H1 (cell line): ENCODE results near the gene RFNG. TPM values are rescaled to one million over a fixed set of nuclear protein-coding genes. Genes with fewer than 3 reads are reported as not detected.
A peak's percentile ranks its signal among the peaks of the same experiment; 100 is the strongest.

ENCODE experiments used
- CTCF ChIA-PET: fragments of 300-600 bp; sonication (Branson Sonifier 250); formaldehyde crosslinking; loops from one replicate; lab custom pipeline; 2021; ENCODE audit not compliant: partially characterized antibody; lab: Charles Lee
- POLR2A ChIA-PET: fragments of 300-600 bp; sonication (Branson Sonifier 250); formaldehyde crosslinking; loops from one replicate; lab custom pipeline; 2021; ENCODE audit warnings: inconsistent platforms; ENCODE audit not compliant: partially characterized antibody; lab: Charles Lee
- DNase-seq, 2 experiments: peaks; one replicate each; pipeline versions ENCODE4 v3.0.0 to v3.0.0-alpha.2; 2010 to 2022; ENCODE audit warnings: low spot score in 2 of 2, low read depth in 1 of 2, mixed read lengths in 1 of 2
- FAIRE-seq: peaks from 2 replicates; lab custom pipeline; 2011; peaks lifted over from hg19 to GRCh38; lab: Jason Lieb, UNC
- H2AFZ ChIP-seq: 2 replicates; pipeline ENCODE4 v1.8.1; 2012; ENCODE audit warnings: low read length, inconsistent platforms
- H2AK5ac ChIP-seq: 2 replicates; pipeline ENCODE4 v1.6.1; 2013; ENCODE audit warnings: low read depth, low read length
- H2BK120ac ChIP-seq: replicated peaks from 2 replicates; pipeline ENCODE3; 2013; ENCODE audit warnings: low read depth, low read length, inconsistent platforms
- H2BK12ac ChIP-seq: 2 replicates; pipeline ENCODE4 v1.6.1; 2013; ENCODE audit warnings: low read depth, low read length
- H2BK15ac ChIP-seq: 2 replicates; pipeline ENCODE4 v1.6.1; 2013; ENCODE audit warnings: low read length
- H2BK20ac ChIP-seq: 2 replicates; pipeline ENCODE4 v1.6.1; 2013; ENCODE audit warnings: low read length
- H2BK5ac ChIP-seq: 2 replicates; pipeline ENCODE4 v1.6.1; 2013; ENCODE audit warnings: low read depth, low read length
- H3K14ac ChIP-seq: 2 replicates; pipeline ENCODE4 v1.6.1; 2013; ENCODE audit warnings: inconsistent platforms; ENCODE audit not compliant: insufficient read length
- H3K18ac ChIP-seq: 2 replicates; pipeline ENCODE4 v1.6.1; 2013; ENCODE audit warnings: low read length; ENCODE audit errors: extremely low read depth
- H3K23ac ChIP-seq: 2 replicates; pipeline ENCODE4 v1.6.1; 2013; ENCODE audit warnings: inconsistent platforms; ENCODE audit not compliant: insufficient read length
- H3K23me2 ChIP-seq: 2 replicates; pipeline ENCODE4 v1.6.1; 2013; ENCODE audit warnings: low read depth, low read length
- H3K27ac ChIP-seq: 2 replicates; pipeline ENCODE4 v1.6.1; 2011; ENCODE audit warnings: low read depth, low read length, inconsistent platforms
- H3K27me3 ChIP-seq, 4 experiments: replicated peaks in 1 of 4; 1 replicate in 1 of 4; 2 replicates in 3 of 4; pipeline versions ENCODE4 v1.6.1 to v1.8.1; 2011 to 2013; ENCODE audit warnings: low read length in 3 of 4, mild to moderate bottlenecking in 3 of 4, inconsistent platforms in 2 of 4, mixed read lengths in 2 of 4, moderate library complexity in 1 of 4; ENCODE audit not compliant: control insufficient read depth in 3 of 4, insufficient read depth in 3 of 4; ENCODE audit errors: extremely low read depth in 1 of 4
- H3K36me3 ChIP-seq, 4 experiments: 2 replicates each; pipeline versions ENCODE4 v1.6.1 to v1.8.1; 2011 to 2013; ENCODE audit warnings: mild to moderate bottlenecking in 4 of 4, low read length in 3 of 4, moderate library complexity in 2 of 4, control low read depth in 1 of 4, inconsistent platforms in 1 of 4; ENCODE audit not compliant: insufficient read depth in 4 of 4, control insufficient read depth in 2 of 4
- H3K4ac ChIP-seq: replicated peaks from 2 replicates; pipeline ENCODE3; 2013; ENCODE audit warnings: low read length, low read depth, mixed read lengths, inconsistent platforms; ENCODE audit not compliant: insufficient read length
- H3K4me1 ChIP-seq, 4 experiments: replicated peaks in 1 of 4; 1 replicate in 1 of 4; 2 replicates in 3 of 4; pipeline versions ENCODE4 v1.6.1 to v1.8.1; 2011 to 2013; ENCODE audit warnings: low read length in 3 of 4, inconsistent platforms in 2 of 4, mixed read lengths in 1 of 4; ENCODE audit not compliant: insufficient read depth in 4 of 4, control insufficient read depth in 3 of 4
- H3K4me2 ChIP-seq, 2 experiments: 2 replicates each; pipeline versions ENCODE4 v1.6.1 to v1.8.1; 2011 to 2013; ENCODE audit warnings: low read depth in 2 of 2, low read length in 2 of 2, control low read depth in 1 of 2, inconsistent platforms in 1 of 2, mild to moderate bottlenecking in 1 of 2; ENCODE audit not compliant: insufficient read depth in 1 of 2
- H3K4me3 ChIP-seq, 4 experiments: fragments of 200-600, 300-600 bp in 1 of 4; sonication (generic), shearing (Covaris generic), sonication (Bioruptor Twin) in 1 of 4; 2 replicates each; pipeline versions ENCODE4 v1.5.1 to v1.8.1; 2011 to 2016; ENCODE audit warnings: low read length in 4 of 4, low read depth in 3 of 4, control low read depth in 2 of 4, inconsistent platforms in 2 of 4, mild to moderate bottlenecking in 2 of 4, mixed read lengths in 1 of 4, moderate library complexity in 1 of 4; ENCODE audit not compliant: insufficient read depth in 2 of 4; ENCODE audit errors: extremely low read depth in 1 of 4
- H3K56ac ChIP-seq: replicated peaks from 2 replicates; pipeline ENCODE3; 2013; ENCODE audit warnings: low read depth, mild to moderate bottlenecking, mixed read lengths, low read length, inconsistent platforms; ENCODE audit not compliant: insufficient read length
- H3K79me1 ChIP-seq: 2 replicates; pipeline ENCODE4 v1.6.1; 2013; ENCODE audit warnings: low read depth, low read length, control low read depth
- H3K79me2 ChIP-seq, 2 experiments: 2 replicates each; pipeline versions ENCODE4 v1.6.1 to v1.8.1; 2012 to 2013; ENCODE audit warnings: low read length in 2 of 2, mild to moderate bottlenecking in 2 of 2, inconsistent platforms in 1 of 2; ENCODE audit not compliant: insufficient read depth in 2 of 2, control insufficient read depth in 1 of 2
- H3K9ac ChIP-seq, 4 experiments: replicated peaks in 1 of 4; 1 replicate in 1 of 4; 2 replicates in 3 of 4; pipeline versions ENCODE4 v1.6.1 to v1.8.1; 2011 to 2013; ENCODE audit warnings: low read depth in 3 of 4, low read length in 3 of 4, control low read depth in 2 of 4, mild to moderate bottlenecking in 2 of 4, moderate library complexity in 2 of 4, inconsistent platforms in 1 of 4; ENCODE audit errors: extremely low read depth in 1 of 4
- H3K9me3 ChIP-seq, 2 experiments: 2 replicates each; pipeline versions ENCODE4 v1.6.1 to v1.8.1; 2012 to 2013; ENCODE audit warnings: mild to moderate bottlenecking in 2 of 2, moderate library complexity in 2 of 2, control low read depth in 1 of 2, inconsistent platforms in 1 of 2, low read depth in 1 of 2, low read length in 1 of 2, mixed read lengths in 1 of 2; ENCODE audit not compliant: insufficient read depth in 2 of 2
- H4K20me1 ChIP-seq, 2 experiments: replicated peaks in 1 of 2; 2 replicates each; pipeline versions ENCODE3 to v1.8.1; 2011 to 2013; ENCODE audit warnings: inconsistent platforms in 2 of 2, low read length in 2 of 2, mild to moderate bottlenecking in 1 of 2; ENCODE audit not compliant: insufficient read depth in 2 of 2, control insufficient read depth in 1 of 2
- H4K5ac ChIP-seq: 2 replicates; pipeline ENCODE4 v1.6.1; 2013; ENCODE audit warnings: low read length, low read depth, mixed read lengths, inconsistent platforms; ENCODE audit not compliant: insufficient read length
- H4K8ac ChIP-seq: 2 replicates; pipeline ENCODE4 v1.8.0; 2013; ENCODE audit warnings: mild to moderate bottlenecking, moderate library complexity, low read length, inconsistent platforms; ENCODE audit not compliant: insufficient read depth; ENCODE audit errors: extremely low read depth
- H4K91ac ChIP-seq: replicated peaks from 2 replicates; pipeline ENCODE3; 2013; ENCODE audit warnings: low read length, mixed read lengths, inconsistent platforms; ENCODE audit not compliant: insufficient read length
- BCL11A ChIP-seq, 2 experiments: IDR thresholded peaks; one replicate each; pipeline ENCODE4 v1.6.1; 2011; ENCODE audit warnings: low read depth in 2 of 2, low read length in 2 of 2, mild to moderate bottlenecking in 2 of 2
- CBX8 ChIP-seq: fragments of 300-800, 300-1000 bp; sonication (generic); IDR thresholded peaks from 2 replicates; pipeline ENCODE4 v1.7.1; 2016; ENCODE audit warnings: low read depth, low read length, borderline replicate concordance
- CTBP2 ChIP-seq: IDR thresholded peaks from 2 replicates; pipeline ENCODE4 v1.7.0; 2011; ENCODE audit warnings: borderline replicate concordance, mild to moderate bottlenecking, moderate library complexity, mixed read lengths, low read length; ENCODE audit not compliant: insufficient read depth, insufficient read length
- MAFK ChIP-seq: IDR thresholded peaks from 2 replicates; pipeline ENCODE4 v1.6.1; 2012; ENCODE audit warnings: low read depth, mild to moderate bottlenecking, improper control_type of control experiment, low read length
- MAX ChIP-seq: IDR thresholded peaks from 2 replicates; pipeline ENCODE4 v1.6.1; 2012; ENCODE audit warnings: inconsistent platforms
- RXRA ChIP-seq: IDR thresholded peaks from 2 replicates; pipeline ENCODE4 v1.6.1; 2011; ENCODE audit warnings: low read depth, mild to moderate bottlenecking, low read length, moderate library complexity; ENCODE audit not compliant: insufficient read depth
- SP4 ChIP-seq: IDR thresholded peaks from 2 replicates; pipeline ENCODE4 v1.6.1; 2012; ENCODE audit warnings: low read length, inconsistent platforms
- SRF ChIP-seq: IDR thresholded peaks from 2 replicates; pipeline ENCODE4 v1.6.1; 2011; ENCODE audit warnings: mild to moderate bottlenecking, low read depth, low read length, moderate library complexity
- whole genome bisulfite sequencing, 2 experiments: shearing (Covaris generic) in 1 of 2; methylation state at CpG; one replicate each; pipeline versions ENCODE4 v1.1.6 to v1.1.7; 2013 to 2015; ENCODE audit warnings: low lambda C conversion rate in 2 of 2, mixed read lengths in 2 of 2, inconsistent platforms in 1 of 2, low coverage in 1 of 2, missing lambda C conversion rate in 1 of 2; ENCODE audit not compliant: insufficient replicate concordance in 2 of 2, insufficient coverage in 1 of 2, insufficient read length in 1 of 2; ENCODE audit errors: extremely low coverage in 1 of 2, missing lambda C conversion rate in 1 of 2; 5-methylcytosine and 5-hydroxymethylcytosine counted together
- polyA plus RNA-seq, 7 experiments: library from polyadenylated mRNA; depleted of rRNA in 3 of 7; stranded (reverse) in 5 of 7; unstranded in 2 of 7; fragments of >200 nt in 5 of 7; fragments of 200-250 nt in 2 of 7; gene quantifications; 1 replicate in 5 of 7; 2 replicates in 1 of 7; 4 replicates in 1 of 7; pipeline versions ENCODE4 v1.2.1 to v1.2.3, GENCODE V29; 2011 to 2013; ENCODE audit warnings: missing spikeins in 2 of 7, mixed read lengths in 2 of 7
- total RNA-seq: library from RNA; stranded (reverse); fragmentation: NEBNext Ultra II Directional; extraction: Animal tissue kit (Norgen Biotek cat#: 25700); gene quantifications from 2 replicates; pipeline ENCODE4 v1.2.1, GENCODE V29; 2021

RFNG gene
- total and polyA plus RNA-seq, 2 of the 8 experiments (the other 6 are each of a cell fraction or from before 2014, with no cell fraction given): 26.7 to 28.4 TPM

- Histone ChIP-seq H2BK12ac (peak overlapping the region; percentile 17; the same call in 1 of the 2 replicates), H3K56ac (no peak overlapping the region), H3K18ac (no peak overlapping the region), H3K4me3 (peak overlapping the region; percentile 45 to 87 (median 76); a peak in 6 of 8 replicates), H3K79me1 (peaks cover 6% of the 10 kb centered on the region; the same call in 1 of the 2 replicates), H2BK20ac (no peak overlapping the region), H3K14ac (no peak overlapping the region), H3K23ac (no peak overlapping the region), H3K27me3 (no peaks in the 10 kb centered on the region; a peak in 1 of 7 replicates), H3K79me2 (peaks cover 0 to 12% of the 10 kb centered on the region in 2 experiments; a peak in 1 of 4 replicates), H4K5ac (no peak overlapping the region), H4K91ac (peak overlapping the region; percentile 25), H3K4me1 (peaks cover 0 to 11% (median 6%) of the 10 kb centered on the region in 4 experiments; a peak in 5 of 7 replicates), H4K20me1 (peaks cover 4 to 9% of the 10 kb centered on the region in 2 experiments), H3K4me2 (peak overlapping the region; percentile 68 to 69), H2AFZ (no peak overlapping the region), H2BK120ac (no peak overlapping the region), H3K23me2 (peaks cover 6% of the 10 kb centered on the region; the same call in 1 of the 2 replicates), H3K9ac (peak overlapping the region in 2 of 4 experiments; percentile 38 to 54; a peak in 3 of 7 replicates), H2BK15ac (no peak overlapping the region), H3K9me3 (no peaks in the 10 kb centered on the region), H4K8ac (peak overlapping the region; percentile 68; the same call in 1 of the 2 replicates), H2AK5ac (no peak overlapping the region), H3K4ac (no peak overlapping the region), H3K36me3 (peaks cover 5 to 21% (median 9%) of the 10 kb centered on the region in 4 experiments; a peak in 7 of 8 replicates), H2BK5ac (no peak overlapping the region), H3K27ac (no peak overlapping the region)
- DNase-seq (no peak), FAIRE-seq (no peak)
- TF ChIP-seq RXRA (no peak), CTBP2 (no peak), MAX (no peak), MAFK (no peak), SP4 (no peak), CBX8 (no peak), BCL11A (IDR thresholded peaks at IDR 0.05; ENCODE audit: low read depth in 2 of 2, low read length in 2 of 2) (no peak), SRF (no peak)
- WGBS, 2 experiments: 92% methylated on average over 27 of the region's 28 CpGs; no CpG with 5 or more reads in 1 of the 2 experiments
- CTCF ChIA-PET: interaction anchor here (0.8 to 1.7 kb wide), 6 partner anchors 9 to 26 kb away, joined by 3 to 6 read pairs (median 3); partner anchors contain the start of gene RAC3
- POLR2A ChIA-PET: interaction anchor here (1.0 to 13.2 kb wide), 7 partner anchors 9 to 347 kb away, joined by 3 to 161 read pairs (median 5); partner anchors contain the start of genes CENPX, DUS1L, LRRC45 and MRPL12
Measured at GRCh38 chr17:82050152-82050760, 1.4 kb downstream of the RFNG start.
